SK-N-SH treated with all-trans-retinoic acid at 6 μM for 48 hours (cell line): ENCODE measurements around the gene GOLT1A.

ENCODE experiments used
- ATAC-seq: fragments of 200-7000 bp; cut with Tn5 transposase; 3 replicates; pipeline ENCODE4 v1.9.1; 2020; ENCODE audit warnings: mild to moderate bottlenecking, moderate library complexity
- ARNTL ChIP-seq: fragments of 450-650 bp; formaldehyde crosslinking; IDR thresholded peaks from 2 replicates; pipeline ENCODE4 v1.5.0; 2020; ENCODE audit warnings: low read depth, mild to moderate bottlenecking, moderate library complexity, borderline replicate concordance
- BACH2 ChIP-seq: fragments of 250-450 bp; sonication (Bioruptor Pico); IDR thresholded peaks from 2 replicates; pipeline ENCODE4 v1.9.0; 2021; ENCODE audit warnings: mild to moderate bottlenecking, borderline replicate concordance
- ESRRG ChIP-seq: fragments of 250-450 bp; sonication (Bioruptor Pico); IDR thresholded peaks from 2 replicates; pipeline ENCODE4 v1.6.1; 2021; ENCODE audit warnings: mild to moderate bottlenecking
- GLIS3 ChIP-seq: fragments of 250-450 bp; sonication (Bioruptor Pico); IDR thresholded peaks from 2 replicates; pipeline ENCODE4 v1.5.0; 2020; ENCODE audit warnings: mild to moderate bottlenecking, moderate library complexity
- ISL1 ChIP-seq: fragments of 250-450 bp; sonication (Bioruptor Pico); IDR thresholded peaks from 2 replicates; pipeline ENCODE4 v2.1.2; 2022; ENCODE audit warnings: mild to moderate bottlenecking, moderate library complexity
- OSR1 ChIP-seq: fragments of 250-450 bp; sonication (Bioruptor Pico); IDR thresholded peaks from 2 replicates; pipeline ENCODE4 v1.8.0; 2022; ENCODE audit warnings: moderate library complexity, mild to moderate bottlenecking, inconsistent platforms
- PPARA ChIP-seq: fragments of 250-450 bp; sonication (Bioruptor Pico); IDR thresholded peaks from 2 replicates; pipeline ENCODE4 v1.5.0; 2020; ENCODE audit warnings: mild to moderate bottlenecking, borderline replicate concordance
- RARB ChIP-seq: fragments of 250-450 bp; sonication (Bioruptor Pico); IDR thresholded peaks from 2 replicates; pipeline ENCODE4 v1.8.0; 2021; ENCODE audit warnings: mild to moderate bottlenecking, moderate library complexity
- TCF4 ChIP-seq: fragments of 250-450 bp; sonication (Bioruptor Pico); IDR thresholded peaks from 2 replicates; pipeline ENCODE4 v1.8.0; 2021; ENCODE audit warnings: mild to moderate bottlenecking, moderate library complexity, borderline replicate concordance
- TOX ChIP-seq: fragments of 250-450 bp; sonication (Bioruptor Pico); IDR thresholded peaks from 2 replicates; pipeline ENCODE4 v1.8.0; 2021; ENCODE audit warnings: mild to moderate bottlenecking, moderate library complexity, borderline replicate concordance
- ZC3H10 ChIP-seq: fragments of 250-450 bp; sonication (Bioruptor Pico); IDR thresholded peaks from 2 replicates; pipeline ENCODE4 v1.5.1; 2021; ENCODE audit warnings: mild to moderate bottlenecking, moderate library complexity
- ZFP30 ChIP-seq: fragments of 450-650 bp; formaldehyde crosslinking; IDR thresholded peaks from 2 replicates; pipeline ENCODE4 v1.5.0; 2022; ENCODE audit warnings: mild to moderate bottlenecking, moderate library complexity
- ZNF565 ChIP-seq: fragments of 450-650 bp; formaldehyde crosslinking; conservative IDR thresholded peaks from 2 replicates; pipeline ENCODE4 v1.5.0; 2020; ENCODE audit warnings: low read depth, mild to moderate bottlenecking, moderate library complexity
- ZNF70 ChIP-seq: fragments of 450-650 bp; formaldehyde crosslinking; IDR thresholded peaks from 2 replicates; pipeline ENCODE4 v1.5.0; 2020; ENCODE audit warnings: mild to moderate bottlenecking, moderate library complexity
- ZNF8 ChIP-seq: fragments of 450-650 bp; formaldehyde crosslinking; IDR thresholded peaks from 2 replicates; pipeline ENCODE4 v1.5.0; 2020; ENCODE audit warnings: mild to moderate bottlenecking, moderate library complexity
- TF ChIP-seq, protein P1 (sequence below): fragments of 250-450 bp; sonication (Bioruptor Pico); IDR thresholded peaks from 2 replicates; pipeline ENCODE4 v1.5.0; 2020; ENCODE audit warnings: mild to moderate bottlenecking, moderate library complexity
- TF ChIP-seq, protein P2 (sequence below): fragments of 250-450 bp; sonication (Bioruptor Pico); IDR thresholded peaks from 2 replicates; pipeline ENCODE4 v1.5.1; 2021; ENCODE audit warnings: mild to moderate bottlenecking, moderate library complexity
- TF ChIP-seq, protein P3 (sequence below): fragments of 250-450 bp; sonication (Bioruptor Pico); IDR thresholded peaks from 2 replicates; pipeline ENCODE4 v1.8.0; 2021; ENCODE audit warnings: low read depth, mild to moderate bottlenecking, moderate library complexity, borderline replicate concordance
- TF ChIP-seq, protein P4 (sequence below): fragments of 250-450 bp; sonication (Bioruptor Pico); IDR thresholded peaks from 2 replicates; pipeline ENCODE4 v1.8.0; 2020; ENCODE audit warnings: mild to moderate bottlenecking, moderate library complexity, borderline replicate concordance
- TF ChIP-seq, protein P5 (sequence below): fragments of 250-450 bp; sonication (Bioruptor Pico); IDR thresholded peaks from 2 replicates; pipeline ENCODE4 v1.5.1; 2020; ENCODE audit warnings: low read depth, mild to moderate bottlenecking, moderate library complexity

Gene GOLT1A

GRCh38 chr1:204232526-204232925 is 18.7 kb upstream of the GOLT1A start:
- no peak for TF ChIP-seq BACH2 (CRISPR knock-in tag)
- no peak for TF ChIP-seq ARNTL (CRISPR knock-in tag)
- TF ChIP-seq ISL1 (CRISPR knock-in tag), result no peak
- no peak for TF ChIP-seq PPARA (CRISPR knock-in tag)

DNA sequence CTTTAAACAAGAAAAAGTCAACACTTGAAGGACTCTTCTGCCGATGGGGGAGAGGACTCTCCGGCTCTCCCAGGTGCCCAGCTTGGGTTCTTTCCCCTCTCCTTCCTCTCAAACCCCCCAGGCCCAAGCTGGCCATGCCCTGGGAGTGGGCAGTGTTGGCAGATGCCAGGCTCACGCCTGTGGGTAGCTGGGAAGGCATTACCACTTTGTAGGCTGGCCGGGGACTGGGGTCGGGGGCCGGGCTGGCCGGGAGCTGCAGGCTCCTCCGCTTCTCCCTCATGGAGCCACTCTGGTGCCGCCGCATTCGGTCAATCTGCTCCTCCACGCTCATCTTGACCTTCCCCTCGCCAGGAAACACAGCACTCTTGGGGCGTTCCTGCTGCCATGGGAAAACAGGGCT is 16.4 kb upstream of the GOLT1A start:
- TF ChIP-seq, protein P1, sequence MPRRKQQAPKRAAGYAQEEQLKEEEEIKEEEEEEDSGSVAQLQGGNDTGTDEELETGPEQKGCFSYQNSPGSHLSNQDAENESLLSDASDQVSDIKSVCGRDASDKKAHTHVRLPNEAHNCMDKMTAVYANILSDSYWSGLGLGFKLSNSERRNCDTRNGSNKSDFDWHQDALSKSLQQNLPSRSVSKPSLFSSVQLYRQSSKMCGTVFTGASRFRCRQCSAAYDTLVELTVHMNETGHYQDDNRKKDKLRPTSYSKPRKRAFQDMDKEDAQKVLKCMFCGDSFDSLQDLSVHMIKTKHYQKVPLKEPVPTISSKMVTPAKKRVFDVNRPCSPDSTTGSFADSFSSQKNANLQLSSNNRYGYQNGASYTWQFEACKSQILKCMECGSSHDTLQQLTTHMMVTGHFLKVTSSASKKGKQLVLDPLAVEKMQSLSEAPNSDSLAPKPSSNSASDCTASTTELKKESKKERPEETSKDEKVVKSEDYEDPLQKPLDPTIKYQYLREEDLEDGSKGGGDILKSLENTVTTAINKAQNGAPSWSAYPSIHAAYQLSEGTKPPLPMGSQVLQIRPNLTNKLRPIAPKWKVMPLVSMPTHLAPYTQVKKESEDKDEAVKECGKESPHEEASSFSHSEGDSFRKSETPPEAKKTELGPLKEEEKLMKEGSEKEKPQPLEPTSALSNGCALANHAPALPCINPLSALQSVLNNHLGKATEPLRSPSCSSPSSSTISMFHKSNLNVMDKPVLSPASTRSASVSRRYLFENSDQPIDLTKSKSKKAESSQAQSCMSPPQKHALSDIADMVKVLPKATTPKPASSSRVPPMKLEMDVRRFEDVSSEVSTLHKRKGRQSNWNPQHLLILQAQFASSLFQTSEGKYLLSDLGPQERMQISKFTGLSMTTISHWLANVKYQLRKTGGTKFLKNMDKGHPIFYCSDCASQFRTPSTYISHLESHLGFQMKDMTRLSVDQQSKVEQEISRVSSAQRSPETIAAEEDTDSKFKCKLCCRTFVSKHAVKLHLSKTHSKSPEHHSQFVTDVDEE (CRISPR knock-in tag), result no peak
- TF ChIP-seq ARNTL (CRISPR knock-in tag), result no peak
- no peak for TF ChIP-seq ZNF8 (CRISPR knock-in tag)
- TF ChIP-seq, protein P2, sequence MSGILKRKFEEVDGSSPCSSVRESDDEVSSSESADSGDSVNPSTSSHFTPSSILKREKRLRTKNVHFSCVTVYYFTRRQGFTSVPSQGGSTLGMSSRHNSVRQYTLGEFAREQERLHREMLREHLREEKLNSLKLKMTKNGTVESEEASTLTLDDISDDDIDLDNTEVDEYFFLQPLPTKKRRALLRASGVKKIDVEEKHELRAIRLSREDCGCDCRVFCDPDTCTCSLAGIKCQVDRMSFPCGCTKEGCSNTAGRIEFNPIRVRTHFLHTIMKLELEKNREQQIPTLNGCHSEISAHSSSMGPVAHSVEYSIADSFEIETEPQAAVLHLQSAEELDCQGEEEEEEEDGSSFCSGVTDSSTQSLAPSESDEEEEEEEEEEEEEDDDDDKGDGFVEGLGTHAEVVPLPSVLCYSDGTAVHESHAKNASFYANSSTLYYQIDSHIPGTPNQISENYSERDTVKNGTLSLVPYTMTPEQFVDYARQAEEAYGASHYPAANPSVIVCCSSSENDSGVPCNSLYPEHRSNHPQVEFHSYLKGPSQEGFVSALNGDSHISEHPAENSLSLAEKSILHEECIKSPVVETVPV, result no peak
- TF ChIP-seq PPARA (CRISPR knock-in tag), result no peak
- TF ChIP-seq ISL1 (CRISPR knock-in tag), result no peak
- no peak for TF ChIP-seq ESRRG
- TF ChIP-seq GLIS3 (CRISPR knock-in tag), result no peak
- no peak for TF ChIP-seq TCF4
- no peak for TF ChIP-seq ZFP30
- no peak for TF ChIP-seq TOX (CRISPR knock-in tag)
- TF ChIP-seq, protein P3, sequence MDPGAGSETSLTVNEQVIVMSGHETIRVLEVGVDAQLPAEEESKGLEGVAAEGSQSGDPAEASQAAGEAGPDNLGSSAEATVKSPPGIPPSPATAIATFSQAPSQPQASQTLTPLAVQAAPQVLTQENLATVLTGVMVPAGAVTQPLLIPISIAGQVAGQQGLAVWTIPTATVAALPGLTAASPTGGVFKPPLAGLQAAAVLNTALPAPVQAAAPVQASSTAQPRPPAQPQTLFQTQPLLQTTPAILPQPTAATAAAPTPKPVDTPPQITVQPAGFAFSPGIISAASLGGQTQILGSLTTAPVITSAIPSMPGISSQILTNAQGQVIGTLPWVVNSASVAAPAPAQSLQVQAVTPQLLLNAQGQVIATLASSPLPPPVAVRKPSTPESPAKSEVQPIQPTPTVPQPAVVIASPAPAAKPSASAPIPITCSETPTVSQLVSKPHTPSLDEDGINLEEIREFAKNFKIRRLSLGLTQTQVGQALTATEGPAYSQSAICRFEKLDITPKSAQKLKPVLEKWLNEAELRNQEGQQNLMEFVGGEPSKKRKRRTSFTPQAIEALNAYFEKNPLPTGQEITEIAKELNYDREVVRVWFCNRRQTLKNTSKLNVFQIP, result no peak
- ATAC-seq, result no peak

More at GRCh38 chr1:204232526-204232925, 18.7 kb upstream of the GOLT1A start:
- peak; percentile 71 for ATAC-seq

GRCh38 chr1:204228896-204229295 is 15.1 kb upstream of the GOLT1A start:
- ATAC-seq, result no peak
- TF ChIP-seq ZFP30, result no peak
- no peak for TF ChIP-seq ZNF70 (CRISPR knock-in tag)
- no peak for TF ChIP-seq OSR1 (CRISPR knock-in tag)
- TF ChIP-seq, protein P1 (CRISPR knock-in tag), result no peak
- no peak for TF ChIP-seq ZNF8 (CRISPR knock-in tag)
- no peak for TF ChIP-seq TCF4
- TF ChIP-seq, protein P4, sequence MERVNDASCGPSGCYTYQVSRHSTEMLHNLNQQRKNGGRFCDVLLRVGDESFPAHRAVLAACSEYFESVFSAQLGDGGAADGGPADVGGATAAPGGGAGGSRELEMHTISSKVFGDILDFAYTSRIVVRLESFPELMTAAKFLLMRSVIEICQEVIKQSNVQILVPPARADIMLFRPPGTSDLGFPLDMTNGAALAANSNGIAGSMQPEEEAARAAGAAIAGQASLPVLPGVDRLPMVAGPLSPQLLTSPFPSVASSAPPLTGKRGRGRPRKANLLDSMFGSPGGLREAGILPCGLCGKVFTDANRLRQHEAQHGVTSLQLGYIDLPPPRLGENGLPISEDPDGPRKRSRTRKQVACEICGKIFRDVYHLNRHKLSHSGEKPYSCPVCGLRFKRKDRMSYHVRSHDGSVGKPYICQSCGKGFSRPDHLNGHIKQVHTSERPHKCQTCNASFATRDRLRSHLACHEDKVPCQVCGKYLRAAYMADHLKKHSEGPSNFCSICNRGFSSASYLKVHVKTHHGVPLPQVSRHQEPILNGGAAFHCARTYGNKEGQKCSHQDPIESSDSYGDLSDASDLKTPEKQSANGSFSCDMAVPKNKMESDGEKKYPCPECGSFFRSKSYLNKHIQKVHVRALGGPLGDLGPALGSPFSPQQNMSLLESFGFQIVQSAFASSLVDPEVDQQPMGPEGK (CRISPR knock-in tag), result no peak
- no peak for TF ChIP-seq ZNF565 (CRISPR knock-in tag)
- no peak for TF ChIP-seq ESRRG
- TF ChIP-seq BACH2 (CRISPR knock-in tag), result no peak
- TF ChIP-seq, protein P3, result no peak
- TF ChIP-seq, protein P2, result no peak
- TF ChIP-seq RARB (CRISPR knock-in tag), result no peak
- TF ChIP-seq, protein P5, sequence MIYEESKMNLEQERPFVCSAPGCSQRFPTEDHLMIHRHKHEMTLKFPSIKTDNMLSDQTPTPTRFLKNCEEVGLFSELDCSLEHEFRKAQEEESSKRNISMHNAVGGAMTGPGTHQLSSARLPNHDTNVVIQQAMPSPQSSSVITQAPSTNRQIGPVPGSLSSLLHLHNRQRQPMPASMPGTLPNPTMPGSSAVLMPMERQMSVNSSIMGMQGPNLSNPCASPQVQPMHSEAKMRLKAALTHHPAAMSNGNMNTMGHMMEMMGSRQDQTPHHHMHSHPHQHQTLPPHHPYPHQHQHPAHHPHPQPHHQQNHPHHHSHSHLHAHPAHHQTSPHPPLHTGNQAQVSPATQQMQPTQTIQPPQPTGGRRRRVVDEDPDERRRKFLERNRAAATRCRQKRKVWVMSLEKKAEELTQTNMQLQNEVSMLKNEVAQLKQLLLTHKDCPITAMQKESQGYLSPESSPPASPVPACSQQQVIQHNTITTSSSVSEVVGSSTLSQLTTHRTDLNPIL (CRISPR knock-in tag), result no peak
- no peak for TF ChIP-seq ZC3H10 (CRISPR knock-in tag)
- TF ChIP-seq TOX (CRISPR knock-in tag), result no peak
- TF ChIP-seq ARNTL (CRISPR knock-in tag), result no peak
- TF ChIP-seq GLIS3 (CRISPR knock-in tag), result no peak
- TF ChIP-seq PPARA (CRISPR knock-in tag), result no peak
